H9 (cell line): ENCODE results near the gene GPR50. TPM values are rescaled to one million over a fixed set of nuclear protein-coding genes. Genes with fewer than 3 reads are reported as not detected.

Source experiments
- DNase-seq: peaks from one replicate; pipeline ENCODE4 v3.0.0-alpha.2; 2017
- H2AFZ ChIP-seq: one replicate; pipeline ENCODE4 v1.6.1; 2013; ENCODE audit warnings: mild to moderate bottlenecking, low read length, control low read depth, moderate library complexity
- H2AK5ac ChIP-seq: 2 replicates; pipeline ENCODE4 v1.6.1; 2013; ENCODE audit warnings: low read length, control low read depth, mixed read lengths; ENCODE audit not compliant: insufficient read length
- H2BK120ac ChIP-seq: one replicate; pipeline ENCODE4 v1.6.1; 2013; ENCODE audit warnings: low read depth, mild to moderate bottlenecking, low read length, control low read depth, inconsistent platforms; ENCODE audit not compliant: poor library complexity, severe bottlenecking
- H2BK12ac ChIP-seq: 2 replicates; pipeline ENCODE4 v1.6.1; 2013; ENCODE audit warnings: low read length, control low read depth, mixed read lengths, low read depth; ENCODE audit not compliant: insufficient read length
- H2BK15ac ChIP-seq: 2 replicates; pipeline ENCODE4 v1.6.1; 2013; ENCODE audit warnings: low read depth, low read length, control low read depth
- H2BK20ac ChIP-seq: one replicate; pipeline ENCODE4 v1.6.1; 2013; ENCODE audit warnings: low read depth, mild to moderate bottlenecking, low read length, control low read depth, inconsistent platforms; ENCODE audit not compliant: poor library complexity, severe bottlenecking
- H2BK5ac ChIP-seq: 2 replicates; pipeline ENCODE4 v1.6.1; 2013; ENCODE audit warnings: low read length, control low read depth, mixed read lengths; ENCODE audit not compliant: insufficient read length
- H3K14ac ChIP-seq: 2 replicates; pipeline ENCODE4 v1.6.1; 2013; ENCODE audit warnings: low read length, control low read depth; ENCODE audit not compliant: insufficient read depth
- H3K18ac ChIP-seq: 2 replicates; pipeline ENCODE4 v1.6.1; 2013; ENCODE audit warnings: low read depth, mild to moderate bottlenecking, mixed read lengths, low read length, control low read depth; ENCODE audit not compliant: insufficient read length
- H3K23ac ChIP-seq: 2 replicates; pipeline ENCODE4 v1.6.1; 2013; ENCODE audit warnings: low read length, control low read depth, mixed read lengths, low read depth; ENCODE audit not compliant: insufficient read length
- H3K23me2 ChIP-seq: 2 replicates; pipeline ENCODE4 v1.6.1; 2013; ENCODE audit warnings: low read depth, mild to moderate bottlenecking, mixed read lengths, low read length, control low read depth; ENCODE audit not compliant: insufficient read length, poor library complexity, severe bottlenecking
- H3K27ac ChIP-seq: 2 replicates; pipeline ENCODE4 v1.5.1; 2013; ENCODE audit warnings: low read length, control low read depth, mixed read lengths, low read depth; ENCODE audit not compliant: insufficient read length
- H3K27me3 ChIP-seq: 2 replicates; pipeline ENCODE4 v1.6.1; 2013; ENCODE audit warnings: low read length, control low read depth, inconsistent platforms; ENCODE audit not compliant: insufficient read depth
- H3K4ac ChIP-seq: 2 replicates; pipeline ENCODE4 v1.6.1; 2013; ENCODE audit warnings: low read depth, mild to moderate bottlenecking, control low read depth, inconsistent platforms, low read length, moderate library complexity
- H3K4me1 ChIP-seq: 2 replicates; pipeline ENCODE4 v1.6.1; 2013; ENCODE audit warnings: low read length, control low read depth, inconsistent platforms; ENCODE audit not compliant: insufficient read depth
- H3K4me2 ChIP-seq: 2 replicates; pipeline ENCODE4 v1.6.1; 2013; ENCODE audit warnings: low read length, control low read depth, mixed read lengths; ENCODE audit not compliant: insufficient read length, insufficient read depth
- H3K56ac ChIP-seq: 2 replicates; pipeline ENCODE4 v1.6.1; 2013; ENCODE audit warnings: low read depth, mild to moderate bottlenecking, mixed read lengths, low read length, control low read depth; ENCODE audit not compliant: insufficient read length
- H3K79me1 ChIP-seq: 2 replicates; pipeline ENCODE4 v1.6.1; 2013; ENCODE audit warnings: low read depth, mild to moderate bottlenecking, moderate library complexity, low read length, control low read depth, inconsistent platforms; ENCODE audit not compliant: insufficient read depth, poor library complexity, severe bottlenecking
- H3K79me2 ChIP-seq: 2 replicates; pipeline ENCODE4 v1.6.1; 2013; ENCODE audit warnings: low read length, control low read depth, inconsistent platforms; ENCODE audit not compliant: insufficient read depth
- H3K9ac ChIP-seq: 2 replicates; pipeline ENCODE4 v1.6.1; 2013; ENCODE audit warnings: low read length, control low read depth, mixed read lengths; ENCODE audit not compliant: insufficient read length; ENCODE audit errors: extremely low read depth
- H3K9me3 ChIP-seq: one replicate; pipeline ENCODE4 v1.6.1; 2013; ENCODE audit warnings: low read depth, low read length, inconsistent platforms; ENCODE audit not compliant: control insufficient read depth
- H3T11ph ChIP-seq: one replicate; pipeline ENCODE4 v1.6.1; 2013; ENCODE audit warnings: mild to moderate bottlenecking, low read length, control low read depth, inconsistent platforms
- H4K20me1 ChIP-seq: one replicate; pipeline ENCODE4 v1.6.1; 2013; ENCODE audit not compliant: control insufficient read depth, insufficient read length, insufficient read depth
- H4K5ac ChIP-seq: 2 replicates; pipeline ENCODE4 v1.6.1; 2013; ENCODE audit warnings: low read depth, mild to moderate bottlenecking, mixed read lengths, low read length, control low read depth; ENCODE audit not compliant: insufficient read length
- H4K8ac ChIP-seq: replicated peaks from 2 replicates; pipeline ENCODE4 v1.6.1; 2013; ENCODE audit warnings: low read length, control low read depth, mixed read lengths, low read depth; ENCODE audit not compliant: insufficient read length
- H4K91ac ChIP-seq: 2 replicates; pipeline ENCODE4 v1.6.1; 2013; ENCODE audit warnings: low read depth, mild to moderate bottlenecking, moderate library complexity, mixed read lengths, low read length, control low read depth; ENCODE audit not compliant: insufficient read length
- H3K27ac Mint-ChIP-seq, 3 experiments: 2 replicates in 2 of 3; 3 replicates in 1 of 3; pipeline ENCODE4 v1.8.0; 2020 to 2021; ENCODE audit warnings: mixed read lengths in 3 of 3, mild to moderate bottlenecking in 1 of 3, moderate library complexity in 1 of 3
- H3K27me3 Mint-ChIP-seq: 2 replicates; pipeline ENCODE4 v1.8.0; 2021; ENCODE audit warnings: low read depth, mild to moderate bottlenecking, moderate library complexity, mixed read lengths
- H3K36me3 Mint-ChIP-seq, 3 experiments: 2 replicates in 2 of 3; 3 replicates in 1 of 3; pipeline ENCODE4 v1.8.0; 2020 to 2021; ENCODE audit warnings: low read depth in 3 of 3, mixed read lengths in 3 of 3; ENCODE audit not compliant: insufficient read depth in 1 of 3
- H3K4me1 Mint-ChIP-seq, 2 experiments: 2 replicates each; pipeline ENCODE4 v1.8.0; 2020; ENCODE audit warnings: mixed read lengths in 2 of 2
- H3K4me3 Mint-ChIP-seq, 2 experiments: 2 replicates in 1 of 2; 3 replicates in 1 of 2; pipeline ENCODE4 v1.8.0; 2020 to 2021; ENCODE audit warnings: mild to moderate bottlenecking in 2 of 2, mixed read lengths in 2 of 2, moderate library complexity in 1 of 2
- H3K9me3 Mint-ChIP-seq, 2 experiments: 2 replicates in 1 of 2; 3 replicates in 1 of 2; pipeline ENCODE4 v1.8.0; 2020; ENCODE audit warnings: mild to moderate bottlenecking in 2 of 2, mixed read lengths in 2 of 2, moderate library complexity in 1 of 2
- WGBS: extraction: QIAGEN DNeasy Blood & Tissue Kit; methylation state at CpG from one replicate; pipeline ENCODE4 v1.1.7; 2013; ENCODE audit warnings: missing lambda C conversion rate, low lambda C conversion rate, mixed read lengths; ENCODE audit not compliant: insufficient read length; ENCODE audit errors: extremely low coverage; 5-methylcytosine and 5-hydroxymethylcytosine counted together
- total RNA-seq: library from RNA; stranded (reverse); gene quantifications from 2 replicates; pipeline ENCODE4 v1.2.1, GENCODE V29; 2021
- TF ChIP-seq, protein P1 (sequence below): fragments of 200-600 bp; sonication (generic); conservative IDR thresholded peaks from 3 replicates; pipeline ENCODE4 v1.8.0; 2021; ENCODE audit warnings: antibody characterized with exemption, mild to moderate bottlenecking

GPR50 gene
- total RNA-seq, 1 experiment from 2014 or later = 12.2 TPM

DNA sequence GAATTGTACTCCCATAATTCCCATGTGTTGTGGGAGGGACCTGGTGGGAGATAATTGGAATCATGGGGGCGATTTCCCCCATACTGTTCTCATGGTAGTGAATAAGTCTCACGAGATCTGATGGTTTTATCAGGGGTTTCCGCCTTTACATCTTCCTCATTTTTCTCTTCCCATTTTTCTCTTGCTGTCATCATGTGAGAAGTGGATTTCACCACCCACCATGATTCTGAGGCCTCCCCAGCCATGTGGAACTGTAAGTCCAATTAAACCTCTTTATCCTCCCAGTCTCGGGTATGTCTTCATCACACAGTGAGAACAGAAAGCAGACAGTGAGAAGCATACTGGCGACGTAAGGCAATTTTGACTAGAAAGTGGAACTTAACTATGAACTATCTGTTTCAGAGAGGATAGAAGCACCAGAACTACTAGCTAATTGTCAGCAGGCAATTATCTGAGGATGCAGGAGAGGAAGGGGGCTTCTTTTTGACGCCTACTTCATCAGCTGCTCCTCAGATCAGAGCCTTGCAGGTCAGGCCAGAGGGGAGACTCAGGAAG lies 8.5 kb upstream of the GPR50 start:
- H3K9ac ChIP-seq = no peak overlapping the region
- H3K9me3 ChIP-seq = peaks cover 16% of the 10 kb centered on the region
- Mint-ChIP-seq H3K27ac (no peak overlapping the region), H3K27me3 (peaks cover 57% of the 10 kb centered on the region), H3K36me3 (peaks cover 0 to 2% (median 2%) of the 10 kb centered on the region in 3 experiments; a peak in 2 of 7 replicates), H3K9me3 (peaks cover 69 to 73% of the 10 kb centered on the region in 2 experiments), H3K4me1 (peaks cover 0 to 2% of the 10 kb centered on the region in 2 experiments; a peak in 1 of 4 replicates), H3K4me3 (no peak overlapping the region)
- H2BK5ac ChIP-seq = no peak overlapping the region
- H3K4me1 ChIP-seq = no peaks in the 10 kb centered on the region
- TF ChIP-seq, protein P1, sequence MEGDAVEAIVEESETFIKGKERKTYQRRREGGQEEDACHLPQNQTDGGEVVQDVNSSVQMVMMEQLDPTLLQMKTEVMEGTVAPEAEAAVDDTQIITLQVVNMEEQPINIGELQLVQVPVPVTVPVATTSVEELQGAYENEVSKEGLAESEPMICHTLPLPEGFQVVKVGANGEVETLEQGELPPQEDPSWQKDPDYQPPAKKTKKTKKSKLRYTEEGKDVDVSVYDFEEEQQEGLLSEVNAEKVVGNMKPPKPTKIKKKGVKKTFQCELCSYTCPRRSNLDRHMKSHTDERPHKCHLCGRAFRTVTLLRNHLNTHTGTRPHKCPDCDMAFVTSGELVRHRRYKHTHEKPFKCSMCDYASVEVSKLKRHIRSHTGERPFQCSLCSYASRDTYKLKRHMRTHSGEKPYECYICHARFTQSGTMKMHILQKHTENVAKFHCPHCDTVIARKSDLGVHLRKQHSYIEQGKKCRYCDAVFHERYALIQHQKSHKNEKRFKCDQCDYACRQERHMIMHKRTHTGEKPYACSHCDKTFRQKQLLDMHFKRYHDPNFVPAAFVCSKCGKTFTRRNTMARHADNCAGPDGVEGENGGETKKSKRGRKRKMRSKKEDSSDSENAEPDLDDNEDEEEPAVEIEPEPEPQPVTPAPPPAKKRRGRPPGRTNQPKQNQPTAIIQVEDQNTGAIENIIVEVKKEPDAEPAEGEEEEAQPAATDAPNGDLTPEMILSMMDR = no peak
- no peak overlapping the region for H3K18ac ChIP-seq
- no peak for DNase-seq
- no peak overlapping the region for H3K4me2 ChIP-seq
- H3K23ac ChIP-seq = no peak overlapping the region
- H2AFZ ChIP-seq = no peak overlapping the region
- no peak overlapping the region for H3T11ph ChIP-seq
- H4K5ac ChIP-seq = no peak overlapping the region
- no peaks in the 10 kb centered on the region for H3K79me1 ChIP-seq
- no peaks in the 10 kb centered on the region for H4K20me1 ChIP-seq
- no peak overlapping the region for H4K91ac ChIP-seq
- no peak overlapping the region for H2BK120ac ChIP-seq
- H3K56ac ChIP-seq = no peak overlapping the region
- no CpG with 5 or more reads among the region's 7 CpGs for WGBS
- no peak overlapping the region for H2AK5ac ChIP-seq
- no peaks in the 10 kb centered on the region for H3K23me2 ChIP-seq
- no peak overlapping the region for H3K14ac ChIP-seq
- no peak overlapping the region for H3K4ac ChIP-seq
- no peak overlapping the region for H2BK20ac ChIP-seq
- H2BK12ac ChIP-seq = no peak overlapping the region
- no peaks in the 10 kb centered on the region; the same call in 1 of the 2 replicates for H3K27me3 ChIP-seq
- H4K8ac ChIP-seq = no peak overlapping the region
- H2BK15ac ChIP-seq = no peak overlapping the region
- no peaks in the 10 kb centered on the region for H3K79me2 ChIP-seq
- no peak overlapping the region for H3K27ac ChIP-seq
